Loucy (cell line): ENCODE results near the gene BAAT.

Experiments
- CTCF ChIP-seq: fragments of 200-600 bp; sonication (generic); conservative IDR thresholded peaks from 2 replicates; pipeline ENCODE4 v1.5.1; 2014; ENCODE audit warnings: mild to moderate bottlenecking, antibody characterized with exemption, low read length
- EZH2phosphoT487 ChIP-seq: fragments of 200-600 bp; IDR thresholded peaks from 2 replicates; pipeline ENCODE4 v1.6.1; 2018; ENCODE audit warnings: antibody characterized with exemption, mild to moderate bottlenecking, moderate library complexity, borderline replicate concordance

- TF ChIP-seq CTCF (no peak), EZH2phosphoT487 (no peak)
Measured at GRCh38 chr9:101418518-101419430, 34.0 kb upstream of the BAAT start.
